ENCODE results near the gene WHRN.

- TF ChIP-seq CTCF (IDR thresholded peaks at IDR 0.05) (no peak), POLR2A (IDR thresholded peaks at IDR 0.05) (no peak), POLR2AphosphoS5 (IDR thresholded peaks at IDR 0.05) (no peak), EP300 (IDR thresholded peaks at IDR 0.05; ENCODE audit: low read depth) (no peak)
Observed at GRCh38 chr9:114492991-114493390, 12.3 kb downstream of the WHRN start.

All from transverse colon (tissue), 4 donors.